Stomach (tissue), 4 donors: ENCODE data around the gene PRR5L.

Experiments
- CTCF ChIP-seq, 7 experiments: fragments of 450-650 bp in 4 of 7; fragments of 200-600 bp in 3 of 7; sonication (generic) in 3 of 7; IDR thresholded peaks; one replicate each; pipeline ENCODE4 v1.5.1; 2016 to 2019; ENCODE audit warnings: antibody characterized with exemption in 7 of 7, control low read depth in 2 of 7, mild to moderate bottlenecking in 1 of 7
- POLR2A ChIP-seq, 4 donors: fragments of 450-650 bp; IDR thresholded peaks; one replicate each; pipeline ENCODE4 v1.6.1; 2016; ENCODE audit warnings: antibody characterized with exemption in 4 of 4, control low read depth in 2 of 4, mild to moderate bottlenecking in 1 of 4, moderate library complexity in 1 of 4

- TF ChIP-seq CTCF (IDR thresholded peaks at IDR 0.05), result no peak
- TF ChIP-seq POLR2A (IDR thresholded peaks at IDR 0.05), result no peak
Measured at GRCh38 chr11:36432093-36432469, 136.0 kb downstream of the PRR5L start.
